ENCODE results near the gene HDHD2. TPM values are rescaled to one million over a fixed set of nuclear protein-coding genes. Genes with fewer than 3 reads are reported as not detected.

HDHD2 gene
- total and polyA plus RNA-seq, 2 of the 13 experiments (the other 11 are each of a cell fraction or from before 2014, with no cell fraction given): 10.2 to 34.7 TPM

DNA sequence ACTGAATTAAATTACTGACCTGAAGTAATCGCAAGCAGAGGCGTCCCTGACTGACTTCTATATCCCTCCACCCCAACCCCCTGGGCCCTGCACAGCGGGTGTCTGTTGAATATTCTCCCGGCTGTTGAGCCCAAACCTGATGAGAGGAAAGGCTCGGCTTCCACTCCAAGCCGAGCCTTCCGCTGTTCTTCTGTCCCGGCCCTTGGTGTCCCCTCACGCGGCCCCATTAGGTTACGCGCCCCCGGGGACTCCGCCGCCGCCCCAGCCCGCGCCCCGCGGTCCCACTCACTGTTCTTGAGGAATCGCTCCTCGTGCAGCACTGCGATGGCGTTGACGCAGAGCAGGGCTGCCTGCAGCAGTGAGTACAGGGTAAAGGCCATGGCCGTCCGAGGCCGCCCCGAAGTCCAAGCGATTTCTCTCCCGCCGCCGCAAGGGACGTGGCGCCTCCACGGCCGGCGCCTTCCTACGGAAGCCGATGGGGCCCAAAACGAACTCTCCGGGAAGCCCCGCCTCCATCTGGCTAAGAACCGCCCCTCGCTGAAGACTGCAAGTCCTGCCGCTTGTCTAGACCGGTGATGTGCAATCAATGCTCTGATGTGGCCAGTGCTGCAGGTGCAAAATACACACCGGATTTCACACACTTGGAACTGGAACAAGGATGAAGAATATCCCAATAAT lies 25.7 kb upstream of the HDHD2 start, which contains the start of gene IER3IP1 (continued):
- TF ChIP-seq ZNF883 (CRISPR knock-in tag; IDR thresholded peaks at IDR 0.05; ENCODE audit: not compliant biosample characterization) (peak; percentile 75), ZNF124 (CRISPR knock-in tag; IDR thresholded peaks at IDR 0.05) (peak; percentile 85), PHF21A (CRISPR knock-in tag; IDR thresholded peaks at IDR 0.05) (peak; percentile 66; the same call in 1 of the 2 replicates), ZNF331 (CRISPR knock-in tag; IDR thresholded peaks at IDR 0.05) (peak; percentile 54; the same call in 1 of the 2 replicates), FLYWCH1 (CRISPR knock-in tag; IDR thresholded peaks at IDR 0.05) (no peak), SYNCRIP (IDR thresholded peaks at IDR 0.05; ENCODE audit: insufficient read depth, low read depth, low read length) (no peak), RFX5 (IDR thresholded peaks at IDR 0.05; ENCODE audit: low read depth, low read length) (no peak), MEF2D (CRISPR knock-in tag; IDR thresholded peaks at IDR 0.05) (peak; percentile 69; the same call in 1 of the 2 replicates), YY1 (IDR thresholded peaks at IDR 0.05; ENCODE audit: insufficient read depth, insufficient replicate concordance, low read depth, low read length) (peak; percentile 77), CCAR2 (optimal IDR thresholded peaks at IDR 0.05; ENCODE audit: low read depth, low read length) (no peak), ZNF7 (CRISPR knock-in tag; IDR thresholded peaks at IDR 0.05) (no peak), TRIM24 (CRISPR knock-in tag; IDR thresholded peaks at IDR 0.05) (no peak), TGIF2 (CRISPR knock-in tag; IDR thresholded peaks at IDR 0.05) (0 out of 2 replicates have a peak, but pooled peaks have one; percentile 52), CEBPG (CRISPR knock-in tag; IDR thresholded peaks at IDR 0.05) (peak; percentile 15; the same call in 1 of the 2 replicates), ZNF446 (CRISPR knock-in tag; IDR thresholded peaks at IDR 0.05) (no peak), ZNF746 (CRISPR knock-in tag; IDR thresholded peaks at IDR 0.05) (no peak), ZNF484 (CRISPR knock-in tag; IDR thresholded peaks at IDR 0.05; ENCODE audit: borderline replicate concordance, low read depth) (no peak), ZNF768 (CRISPR knock-in tag; IDR thresholded peaks at IDR 0.05) (peak; percentile 74), STAT5B (CRISPR knock-in tag; IDR thresholded peaks at IDR 0.05) (no peak), ZNF674 (CRISPR knock-in tag; IDR thresholded peaks at IDR 0.05; ENCODE audit: low read depth) (no peak), NAIF1 (CRISPR knock-in tag; IDR thresholded peaks at IDR 0.05; ENCODE audit: borderline replicate concordance) (no peak), POGZ (CRISPR knock-in tag; IDR thresholded peaks at IDR 0.05) (peak; percentile 95), ZKSCAN1 (IDR thresholded peaks at IDR 0.05; ENCODE audit: low read length) (no peak), POLR2G (IDR thresholded peaks at IDR 0.05; ENCODE audit: low read depth, low read length) (peak; percentile 87), ZSCAN29 (CRISPR knock-in tag; conservative IDR thresholded peaks at IDR 0.05) (0 out of 2 replicates have a peak, but pooled peaks have one; percentile 72), AKAP8 (CRISPR knock-in tag; IDR thresholded peaks at IDR 0.05) (no peak), ZNF557 (CRISPR knock-in tag; IDR thresholded peaks at IDR 0.05) (no peak; the same call in 1 of the 2 replicates), RBAK (CRISPR knock-in tag; IDR thresholded peaks at IDR 0.05) (no peak), EZH2 (conservative IDR thresholded peaks at IDR 0.05; ENCODE audit: low read depth, low read length) (no peak), HMG20A (CRISPR knock-in tag; IDR thresholded peaks at IDR 0.05; ENCODE audit: borderline replicate concordance) (no peak)
- TF ChIP-seq, protein P1, sequence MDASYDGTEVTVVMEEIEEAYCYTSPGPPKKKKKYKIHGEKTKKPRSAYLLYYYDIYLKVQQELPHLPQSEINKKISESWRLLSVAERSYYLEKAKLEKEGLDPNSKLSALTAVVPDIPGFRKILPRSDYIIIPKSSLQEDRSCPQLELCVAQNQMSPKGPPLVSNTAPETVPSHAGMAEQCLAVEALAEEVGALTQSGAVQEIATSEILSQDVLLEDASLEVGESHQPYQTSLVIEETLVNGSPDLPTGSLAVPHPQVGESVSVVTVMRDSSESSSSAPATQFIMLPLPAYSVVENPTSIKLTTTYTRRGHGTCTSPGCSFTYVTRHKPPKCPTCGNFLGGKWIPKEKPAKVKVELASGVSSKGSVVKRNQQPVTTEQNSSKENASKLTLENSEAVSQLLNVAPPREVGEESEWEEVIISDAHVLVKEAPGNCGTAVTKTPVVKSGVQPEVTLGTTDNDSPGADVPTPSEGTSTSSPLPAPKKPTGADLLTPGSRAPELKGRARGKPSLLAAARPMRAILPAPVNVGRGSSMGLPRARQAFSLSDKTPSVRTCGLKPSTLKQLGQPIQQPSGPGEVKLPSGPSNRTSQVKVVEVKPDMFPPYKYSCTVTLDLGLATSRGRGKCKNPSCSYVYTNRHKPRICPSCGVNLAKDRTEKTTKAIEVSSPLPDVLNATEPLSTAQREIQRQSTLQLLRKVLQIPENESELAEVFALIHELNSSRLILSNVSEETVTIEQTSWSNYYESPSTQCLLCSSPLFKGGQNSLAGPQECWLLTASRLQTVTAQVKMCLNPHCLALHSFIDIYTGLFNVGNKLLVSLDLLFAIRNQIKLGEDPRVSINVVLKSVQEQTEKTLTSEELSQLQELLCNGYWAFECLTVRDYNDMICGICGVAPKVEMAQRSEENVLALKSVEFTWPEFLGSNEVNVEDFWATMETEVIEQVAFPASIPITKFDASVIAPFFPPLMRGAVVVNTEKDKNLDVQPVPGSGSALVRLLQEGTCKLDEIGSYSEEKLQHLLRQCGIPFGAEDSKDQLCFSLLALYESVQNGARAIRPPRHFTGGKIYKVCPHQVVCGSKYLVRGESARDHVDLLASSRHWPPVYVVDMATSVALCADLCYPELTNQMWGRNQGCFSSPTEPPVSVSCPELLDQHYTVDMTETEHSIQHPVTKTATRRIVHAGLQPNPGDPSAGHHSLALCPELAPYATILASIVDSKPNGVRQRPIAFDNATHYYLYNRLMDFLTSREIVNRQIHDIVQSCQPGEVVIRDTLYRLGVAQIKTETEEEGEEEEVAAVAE (CRISPR knock-in tag; IDR thresholded peaks at IDR 0.05; ENCODE audit: borderline replicate concordance): no peak
